T-helper 1 cell (primary cell): ENCODE data around the gene NKAIN2.

Source experiments
- DNase-seq, 5 donors: peaks; one replicate each; pipeline ENCODE4 v3.0.0-alpha.2; 2012 to 2020

NKAIN2 gene

DNA sequence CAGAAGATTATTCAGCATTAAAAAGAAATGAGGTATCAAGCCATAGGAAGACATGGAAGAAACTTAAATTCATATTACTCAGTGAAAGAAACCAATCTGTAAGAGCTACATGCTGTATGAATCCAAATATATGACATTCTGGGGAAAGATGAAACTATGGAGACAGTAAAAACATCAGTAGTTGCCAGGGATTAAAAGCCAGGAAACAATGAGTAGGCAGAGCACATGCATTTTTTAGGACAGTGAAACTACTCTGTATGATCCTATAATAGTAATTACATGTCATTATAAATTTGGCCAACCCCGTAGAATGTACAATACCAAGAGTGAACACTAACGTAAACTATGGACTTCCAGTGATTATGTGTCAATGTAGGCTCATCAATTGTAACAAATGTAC is 1065.8 kb downstream of the NKAIN2 start:
- DNase-seq: no peak

DNA sequence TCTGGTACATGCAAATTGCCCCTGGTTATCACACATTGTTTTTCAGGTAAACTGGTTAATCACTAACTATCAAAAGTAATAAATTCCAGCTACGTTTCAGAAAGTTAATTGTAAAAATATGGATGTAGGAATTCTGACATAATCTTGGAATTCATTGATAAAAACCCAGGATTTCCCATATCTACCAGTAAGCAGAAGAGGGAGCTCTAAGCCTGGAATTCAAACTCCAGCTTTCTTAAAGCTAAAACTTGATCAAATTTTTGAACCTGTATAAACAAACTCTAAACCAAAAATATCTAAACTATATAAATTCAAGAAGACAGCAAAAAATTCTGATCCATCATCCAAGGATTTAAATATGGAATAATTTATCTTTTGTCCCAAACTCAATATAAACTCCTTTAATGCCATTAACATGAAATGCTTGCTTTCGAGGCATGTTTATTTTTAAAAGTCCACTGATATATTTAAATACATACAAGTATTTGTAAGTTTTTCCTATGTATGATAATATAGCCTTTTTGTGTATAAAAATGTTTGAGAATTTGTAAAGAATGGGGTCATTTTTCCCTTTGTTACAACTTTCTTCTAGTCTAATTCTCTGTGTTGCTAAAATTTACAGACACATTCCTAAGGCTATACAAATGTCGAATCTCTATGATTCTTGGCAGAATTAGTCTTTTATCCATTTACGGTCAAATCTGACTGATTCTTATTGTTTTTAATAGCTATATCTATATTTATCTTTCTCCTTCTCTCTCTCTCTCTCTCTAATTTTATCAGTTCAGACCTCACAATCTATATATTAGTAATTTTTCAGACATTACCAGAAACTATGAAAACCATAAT is 1067.2 kb downstream of the NKAIN2 start:
- no peak for DNase-seq

DNA sequence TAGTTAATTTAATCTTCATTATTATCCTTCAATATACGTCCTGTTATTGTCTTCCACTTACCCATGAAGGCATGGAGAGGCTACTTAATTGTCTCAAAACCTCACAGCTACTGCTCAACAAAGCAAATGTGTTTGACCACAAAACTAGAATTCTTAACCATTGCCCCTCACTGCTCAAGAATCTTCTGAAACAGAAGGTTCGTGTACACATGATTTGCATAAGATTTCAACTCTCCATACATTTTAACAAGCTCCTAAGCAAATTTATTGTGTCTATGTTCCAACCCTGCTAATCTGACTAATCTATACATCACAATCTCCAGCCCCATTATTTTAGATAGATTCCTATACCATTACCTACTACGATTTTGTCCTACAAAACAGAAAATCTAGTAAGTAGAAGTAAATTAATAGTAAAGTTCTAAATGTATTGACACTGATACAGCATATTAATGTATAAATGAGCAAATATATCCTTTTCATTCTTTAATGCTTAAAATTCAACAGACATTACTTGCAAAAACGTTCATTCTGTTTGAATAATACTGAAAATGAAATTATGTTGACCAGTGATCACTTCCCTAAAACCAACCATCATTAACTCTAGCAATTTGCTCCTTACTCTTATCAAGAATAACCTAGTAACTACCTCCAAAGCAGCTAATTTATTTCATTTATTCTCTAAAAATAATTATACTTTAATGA is 1068.8 kb downstream of the NKAIN2 start:
- DNase-seq: no peak

DNA sequence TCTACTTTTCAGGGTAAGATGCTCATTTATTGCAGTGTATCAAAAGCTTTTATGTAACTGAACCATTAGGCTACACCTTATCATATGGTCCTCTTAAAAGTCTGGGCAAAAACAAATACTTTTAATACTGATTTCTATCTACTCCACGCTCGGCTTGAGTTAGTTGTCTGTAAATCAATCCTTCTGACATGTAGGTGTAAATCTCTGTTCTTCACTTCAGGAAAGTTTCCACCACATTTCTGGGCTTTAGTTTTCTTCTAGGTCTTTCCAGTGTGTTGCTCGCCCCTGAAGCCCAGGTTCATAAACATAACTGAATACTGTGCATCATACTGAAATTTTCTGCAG is 1069.4 kb downstream of the NKAIN2 start:
- no peak for DNase-seq
